Spleen (tissue), 7 donors: Measurements from ENCODE around the gene FURIN.

Source experiments
- CTCF ChIP-seq, 11 experiments: fragments of 200-600 bp in 7 of 11; fragments of 450-650 bp in 4 of 11; sonication (generic) in 4 of 11; IDR thresholded peaks in 8 of 11; conservative IDR thresholded peaks in 3 of 11; 1 replicate in 7 of 11; 2 replicates in 4 of 11; pipeline versions ENCODE4 v1.4.0 to v1.8.0; 2016 to 2021; ENCODE audit warnings: antibody characterized with exemption in 11 of 11, inconsistent platforms in 4 of 11, mild to moderate bottlenecking in 1 of 11
- POLR2A ChIP-seq, 3 donors: fragments of 450-650 bp; IDR thresholded peaks; one replicate each; pipeline ENCODE4 v1.5.1; 2017; ENCODE audit warnings: antibody characterized with exemption in 3 of 3, mild to moderate bottlenecking in 1 of 3
- POLR2AphosphoS5 ChIP-seq, 3 donors: sonication (generic); formaldehyde crosslinking; IDR thresholded peaks; one replicate each; pipeline ENCODE4 v1.5.1; 2017; ENCODE audit warnings: antibody characterized with exemption in 3 of 3
- donor health status: DM: no; HTN: no; CAD: no; lungs with moderate emphysema.
- donor health status: DM: no; HTN: no; CAD: no.
- donor health status: DM: no; HTN: no; CAD: no.

DNA sequence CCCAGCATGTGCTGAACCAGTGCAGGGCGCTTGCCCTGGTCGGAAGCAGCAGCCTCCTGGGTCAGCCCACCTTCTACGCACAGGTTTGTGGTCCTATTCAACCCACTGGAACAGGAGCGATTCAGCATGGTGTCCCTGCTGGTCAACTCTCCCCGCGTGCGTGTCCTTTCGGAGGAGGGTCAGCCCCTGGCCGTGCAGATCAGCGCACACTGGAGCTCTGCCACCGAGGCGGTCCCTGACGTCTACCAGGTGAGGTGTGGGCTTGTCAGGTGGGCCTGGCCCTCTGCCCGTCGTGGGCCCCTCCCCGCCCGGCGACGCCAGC is 42.9 kb downstream of the FURIN start:
- TF ChIP-seq CTCF (IDR thresholded peaks at IDR 0.05 in 8 of 11, conservative IDR thresholded peaks at IDR 0.05 in 3 of 11) (no peak), POLR2A (IDR thresholded peaks at IDR 0.05) (no peak), POLR2AphosphoS5 (IDR thresholded peaks at IDR 0.05) (no peak)
